ENCODE data around the gene CCNG2.

The CCNG2 gene

GRCh38 chr4:77181720-77182119 lies 24.7 kb downstream of the CCNG2 start:
- no peak for ATAC-seq
- no peak for TF ChIP-seq ZNF8 (CRISPR knock-in tag; IDR thresholded peaks at IDR 0.05)
- no peak for TF ChIP-seq OSR1 (CRISPR knock-in tag; IDR thresholded peaks at IDR 0.05)
- no peak for TF ChIP-seq CREB5 (CRISPR knock-in tag; IDR thresholded peaks at IDR 0.05; ENCODE audit: low read depth)
- no peak for TF ChIP-seq POU6F1 (CRISPR knock-in tag; IDR thresholded peaks at IDR 0.05; ENCODE audit: borderline replicate concordance, low read depth)
- no peak for TF ChIP-seq ZFP3 (CRISPR knock-in tag; IDR thresholded peaks at IDR 0.05)
- TF ChIP-seq TSHZ2 (CRISPR knock-in tag; IDR thresholded peaks at IDR 0.05): no peak
- no peak for TF ChIP-seq ZFP30 (CRISPR knock-in tag; IDR thresholded peaks at IDR 0.05)
- TF ChIP-seq PATZ1 (CRISPR knock-in tag; IDR thresholded peaks at IDR 0.05; ENCODE audit: borderline replicate concordance): no peak
- TF ChIP-seq CSRNP3 (CRISPR knock-in tag; IDR thresholded peaks at IDR 0.05): no peak
- TF ChIP-seq SNAI2 (CRISPR knock-in tag; IDR thresholded peaks at IDR 0.05): no peak
- TF ChIP-seq GLIS3 (CRISPR knock-in tag; IDR thresholded peaks at IDR 0.05): no peak
- no peak for TF ChIP-seq TOX (CRISPR knock-in tag; IDR thresholded peaks at IDR 0.05; ENCODE audit: borderline replicate concordance)
- no peak for TF ChIP-seq ISL1 (CRISPR knock-in tag; IDR thresholded peaks at IDR 0.05)

- ATAC-seq: no peak
- no peak for TF ChIP-seq PATZ1 (CRISPR knock-in tag; IDR thresholded peaks at IDR 0.05; ENCODE audit: borderline replicate concordance)
- TF ChIP-seq ZNF565 (CRISPR knock-in tag; conservative IDR thresholded peaks at IDR 0.05; ENCODE audit: low read depth): no peak
- TF ChIP-seq CREB5 (CRISPR knock-in tag; IDR thresholded peaks at IDR 0.05; ENCODE audit: low read depth): no peak
- no peak for TF ChIP-seq PPARA (CRISPR knock-in tag; IDR thresholded peaks at IDR 0.05; ENCODE audit: borderline replicate concordance)
- TF ChIP-seq CSDC2 (CRISPR knock-in tag; IDR thresholded peaks at IDR 0.05): no peak
Observed at GRCh38 chr4:77183777-77184420, 26.9 kb downstream of the CCNG2 start.

- ATAC-seq: no peak
- TF ChIP-seq PPARA (CRISPR knock-in tag; IDR thresholded peaks at IDR 0.05; ENCODE audit: borderline replicate concordance) (no peak), SNAI2 (CRISPR knock-in tag; IDR thresholded peaks at IDR 0.05) (no peak), ZFP30 (CRISPR knock-in tag; IDR thresholded peaks at IDR 0.05) (no peak), RARB (CRISPR knock-in tag; IDR thresholded peaks at IDR 0.05) (no peak), CREB5 (CRISPR knock-in tag; IDR thresholded peaks at IDR 0.05; ENCODE audit: low read depth) (no peak), CSDC2 (CRISPR knock-in tag; IDR thresholded peaks at IDR 0.05) (no peak), GLIS3 (CRISPR knock-in tag; IDR thresholded peaks at IDR 0.05) (no peak), PATZ1 (CRISPR knock-in tag; IDR thresholded peaks at IDR 0.05; ENCODE audit: borderline replicate concordance) (no peak), OSR1 (CRISPR knock-in tag; IDR thresholded peaks at IDR 0.05) (no peak), POU6F1 (CRISPR knock-in tag; IDR thresholded peaks at IDR 0.05; ENCODE audit: borderline replicate concordance, low read depth) (no peak)
Observed at GRCh38 chr4:77184974-77185373, 28.0 kb downstream of the CCNG2 start.
